Neuronal stem cell (in vitro differentiated cells): Measurements from ENCODE around the gene GRIFIN.

Source experiments
- DNase-seq: peaks from one replicate; pipeline ENCODE4 v3.0.0-alpha.2; 2013; ENCODE audit warnings: low spot score
- H2AFZ ChIP-seq: one replicate; pipeline ENCODE4 v1.6.1; 2013; ENCODE audit warnings: mild to moderate bottlenecking, low read length, inconsistent platforms
- H2AK5ac ChIP-seq: 2 replicates; pipeline ENCODE4 v1.6.1; 2013; ENCODE audit warnings: low read depth, mild to moderate bottlenecking, inconsistent platforms, low read length, moderate library complexity, mixed read lengths
- H2BK120ac ChIP-seq: 2 replicates; pipeline ENCODE4 v1.6.1; 2013; ENCODE audit warnings: low read depth, mild to moderate bottlenecking, inconsistent platforms, low read length, moderate library complexity, mixed read lengths
- H2BK12ac ChIP-seq: one replicate; pipeline ENCODE4 v1.6.1; 2013; ENCODE audit warnings: low read length, inconsistent platforms
- H2BK15ac ChIP-seq: 2 replicates; pipeline ENCODE4 v1.6.1; 2013; ENCODE audit warnings: mild to moderate bottlenecking, low read length, inconsistent platforms, mixed read lengths
- H2BK5ac ChIP-seq: one replicate; pipeline ENCODE4 v1.6.1; 2013; ENCODE audit warnings: inconsistent platforms, mild to moderate bottlenecking, low read length, moderate library complexity
- H3K14ac ChIP-seq: one replicate; pipeline ENCODE4 v1.6.1; 2013; ENCODE audit warnings: low read length, inconsistent platforms
- H3K18ac ChIP-seq: 2 replicates; pipeline ENCODE4 v1.6.1; 2013; ENCODE audit warnings: low read length, inconsistent platforms
- H3K23ac ChIP-seq: 2 replicates; pipeline ENCODE4 v1.6.1; 2013; ENCODE audit warnings: low read depth, mild to moderate bottlenecking, mixed read lengths, low read length, inconsistent platforms; ENCODE audit not compliant: poor library complexity
- H3K27ac ChIP-seq: replicated peaks from 3 replicates; pipeline ENCODE4 v1.5.1; 2013; ENCODE audit warnings: low read length, inconsistent platforms
- H3K27me3 ChIP-seq, 3 experiments: 2 replicates each; pipeline ENCODE4 v1.6.1; 2013; ENCODE audit warnings: low read length in 3 of 3, mild to moderate bottlenecking in 2 of 3, inconsistent platforms in 1 of 3, low read depth in 1 of 3, mixed read lengths in 1 of 3, moderate library complexity in 1 of 3; ENCODE audit not compliant: control insufficient read depth in 3 of 3, insufficient read depth in 3 of 3
- H3K36me3 ChIP-seq, 2 donors: replicated peaks in 1 of 2; 2 replicates each; pipeline ENCODE4 v1.6.1; 2013; ENCODE audit warnings: low read length in 2 of 2; ENCODE audit not compliant: control insufficient read depth in 2 of 2, insufficient read depth in 2 of 2
- H3K4ac ChIP-seq: 2 replicates; pipeline ENCODE4 v1.6.1; 2013; ENCODE audit warnings: inconsistent platforms, mild to moderate bottlenecking, low read length, moderate library complexity
- H3K4me1 ChIP-seq, 2 donors: 1 replicate in 1 of 2; 2 replicates in 1 of 2; pipeline ENCODE4 v1.6.1; 2013; ENCODE audit warnings: low read length in 2 of 2, low read depth in 1 of 2; ENCODE audit not compliant: control insufficient read depth in 2 of 2, insufficient read depth in 1 of 2
- H3K4me2 ChIP-seq: one replicate; pipeline ENCODE4 v1.6.1; 2013; ENCODE audit warnings: mild to moderate bottlenecking, low read length, inconsistent platforms; ENCODE audit not compliant: insufficient read depth, poor library complexity, severe bottlenecking
- H3K4me3 ChIP-seq, 2 donors: 2 replicates each; pipeline ENCODE4 v1.5.1; 2013; ENCODE audit warnings: low read length in 2 of 2, mild to moderate bottlenecking in 2 of 2, inconsistent platforms in 1 of 2, moderate library complexity in 1 of 2
- H3K79me1 ChIP-seq: one replicate; pipeline ENCODE4 v1.6.1; 2013; ENCODE audit warnings: low read depth, mild to moderate bottlenecking, inconsistent platforms, low read length, moderate library complexity
- H3K9ac ChIP-seq: one replicate; pipeline ENCODE4 v1.6.1; 2013; ENCODE audit warnings: mild to moderate bottlenecking, low read depth, low read length, inconsistent platforms; ENCODE audit not compliant: poor library complexity
- H3K9me3 ChIP-seq, 2 donors: replicated peaks in 1 of 2; 2 replicates each; pipeline versions ENCODE3 to v1.6.1; 2013; ENCODE audit warnings: low read length in 2 of 2, mild to moderate bottlenecking in 2 of 2, inconsistent platforms in 1 of 2, low read depth in 1 of 2, mixed read lengths in 1 of 2, moderate library complexity in 1 of 2; ENCODE audit not compliant: control insufficient read depth in 2 of 2, insufficient read depth in 1 of 2
- H4K8ac ChIP-seq: one replicate; pipeline ENCODE4 v1.6.1; 2013; ENCODE audit warnings: low read depth, mild to moderate bottlenecking, inconsistent platforms, low read length, moderate library complexity
- H4K91ac ChIP-seq: one replicate; pipeline ENCODE4 v1.6.1; 2013; ENCODE audit warnings: low read length, low read depth, mild to moderate bottlenecking, inconsistent platforms; ENCODE audit not compliant: poor library complexity
- WGBS, 2 donors: extraction: QIAGEN DNeasy Blood & Tissue Kit; methylation state at CpG; one replicate each; pipeline ENCODE4 v1.1.7; 2013; ENCODE audit warnings: missing lambda C conversion rate in 2 of 2, mixed read lengths in 1 of 2; ENCODE audit not compliant: insufficient read length in 2 of 2, insufficient replicate concordance in 1 of 2; ENCODE audit errors: extremely low coverage in 2 of 2; 5-methylcytosine and 5-hydroxymethylcytosine counted together

GRIFIN gene

GRCh38 chr7:2510130-2510776 is 34.1 kb upstream of the GRIFIN start:
- H4K91ac ChIP-seq = peak overlapping the region; percentile 99
- H3K4me3 ChIP-seq = no peak overlapping the region
- H3K27me3 ChIP-seq = peaks cover 0 to 12% (median 0%) of the 10 kb centered on the region in 3 experiments
- peak overlapping the region; percentile 35 for H3K9ac ChIP-seq
- H3K36me3 ChIP-seq = no peaks in the 10 kb centered on the region
- peak overlapping the region; percentile 99 for H2AK5ac ChIP-seq
- H2BK15ac ChIP-seq = peak overlapping the region; percentile 99
- peak overlapping the region; percentile 93 for H3K4ac ChIP-seq
- H4K8ac ChIP-seq = no peak overlapping the region
- no peak overlapping the region for H3K23ac ChIP-seq
- H3K18ac ChIP-seq = peak overlapping the region; percentile 97
- H3K79me1 ChIP-seq = no peaks in the 10 kb centered on the region
- DNase-seq = no peak
- peaks cover 0 to 2% of the 10 kb centered on the region in 2 donors for H3K9me3 ChIP-seq
- H2BK120ac ChIP-seq = peak overlapping the region; percentile 99
- H3K4me2 ChIP-seq = no peak overlapping the region
- no CpG with 5 or more reads among the region's 13 CpGs for WGBS, 2 donors
- no peak overlapping the region for H2AFZ ChIP-seq
- no peak overlapping the region for H3K27ac ChIP-seq
- peak overlapping the region; percentile 86 for H3K14ac ChIP-seq
- peak overlapping the region; percentile 97 for H2BK5ac ChIP-seq
- H2BK12ac ChIP-seq = peak overlapping the region; percentile 91
- H3K4me1 ChIP-seq = peaks cover 36 to 42% of the 10 kb centered on the region in 2 donors

GRCh38 chr7:2509298-2509906 is 33.2 kb upstream of the GRIFIN start:
- Histone ChIP-seq H3K79me1 (no peaks in the 10 kb centered on the region), H3K9ac (no peak overlapping the region), H3K4me2 (no peak overlapping the region), H3K18ac (peak overlapping the region; percentile 97), H4K91ac (peak overlapping the region; percentile 9), H3K14ac (peak overlapping the region; percentile 86), H3K4me1 (peaks cover 37 to 42% of the 10 kb centered on the region in 2 donors), H3K4ac (peak overlapping the region; percentile 78), H3K4me3 (no peak overlapping the region), H2AFZ (peak overlapping the region; percentile 63), H3K36me3 (no peaks in the 10 kb centered on the region), H4K8ac (no peak overlapping the region), H3K9me3 (no peaks in the 10 kb centered on the region), H2BK120ac (peak overlapping the region; percentile 99), H2AK5ac (peak overlapping the region; percentile 99), H2BK5ac (peak overlapping the region; percentile 97), H3K27me3 (peaks cover 0 to 12% (median 0%) of the 10 kb centered on the region in 3 experiments), H2BK15ac (peak overlapping the region; percentile 99), H3K23ac (peak overlapping the region; percentile 50), H3K27ac (peak overlapping the region; percentile 69), H2BK12ac (peak overlapping the region; percentile 82)
- no CpG with 5 or more reads among the region's 23 CpGs for WGBS, 2 donors
- no peak for DNase-seq

- no peak overlapping the region for H3K4me3 ChIP-seq
- H4K91ac ChIP-seq = peak overlapping the region; percentile 100
- peak overlapping the region; percentile 69 for H3K27ac ChIP-seq
These were observed 32.4 kb upstream of the GRIFIN start for GRCh38 chr7:2508327-2509215.

More at GRCh38 chr7:2508327-2509215, 32.4 kb upstream of the GRIFIN start:
- Histone ChIP-seq H2BK5ac (peak overlapping the region; percentile 97), H3K9me3 (no peaks in the 10 kb centered on the region), H2AFZ (peak overlapping the region; percentile 63), H3K9ac (peak overlapping the region; percentile 82), H3K79me1 (no peaks in the 10 kb centered on the region), H3K23ac (peak overlapping the region; percentile 75), H2BK12ac (peak overlapping the region; percentile 100), H4K8ac (no peak overlapping the region), H3K18ac (peak overlapping the region; percentile 97), H2BK120ac (peak overlapping the region; percentile 99), H3K27me3 (peaks cover 0 to 12% (median 0%) of the 10 kb centered on the region in 3 experiments), H2BK15ac (peak overlapping the region; percentile 99), H3K4me1 (peaks cover 40 to 41% of the 10 kb centered on the region in 2 donors), H3K14ac (peak overlapping the region; percentile 99), H3K36me3 (no peaks in the 10 kb centered on the region), H2AK5ac (peak overlapping the region; percentile 99), H3K4me2 (no peak overlapping the region), H3K4ac (peak overlapping the region; percentile 97)
- DNase-seq = no peak
- WGBS, 2 donors = no CpG with 5 or more reads among the region's 43 CpGs
